Cerebellar nuclear complex (tissue), 1 donor: Measurements from ENCODE around the gene AMFR.
"Not testable (repeated sequence)": the region's sequence is repeated elsewhere in the genome, so short reads cannot be mapped to it uniquely, and the experiment has no call there.

Source experiments
- DNase-seq, 2 experiments: peaks; one replicate each; lab custom pipeline; 2025; lab: John Stamatoyannopoulos, UW

Gene AMFR

GRCh38 chr16:56388209-56388608, 37.1 kb downstream of the AMFR start:
- no peak for DNase-seq

GRCh38 chr16:56387396-56387795, 37.9 kb downstream of the AMFR start:
- DNase-seq: no peak

GRCh38 chr16:56384074-56384721, 41.1 kb downstream of the AMFR start:
- DNase-seq: no peak

- no peak for DNase-seq
Measured at GRCh38 chr16:56382901-56383355, 42.4 kb downstream of the AMFR start.

GRCh38 chr16:56382459-56382858, 42.9 kb downstream of the AMFR start:
- DNase-seq: no peak

GRCh38 chr16:56380778-56381485, 44.4 kb downstream of the AMFR start:
- not testable (repeated sequence) for DNase-seq

- not testable (repeated sequence) for DNase-seq
Measured at GRCh38 chr16:56379044-56379443, 46.3 kb downstream of the AMFR start.

GRCh38 chr16:56375792-56376191, 49.6 kb downstream of the AMFR start:
- not testable (repeated sequence) for DNase-seq

GRCh38 chr16:56373003-56373402, 52.3 kb downstream of the AMFR start:
- DNase-seq: no peak

- DNase-seq: no peak
Measured at GRCh38 chr16:56372013-56372634, 53.2 kb downstream of the AMFR start.

GRCh38 chr16:56371660-56371937, 53.7 kb downstream of the AMFR start:
- DNase-seq: no peak

- no peak for DNase-seq
Measured at GRCh38 chr16:56370875-56371659, 54.3 kb downstream of the AMFR start.

- DNase-seq: no peak
Measured at GRCh38 chr16:56370185-56370874, 55.0 kb downstream of the AMFR start.

- no peak for DNase-seq
Measured at GRCh38 chr16:56369202-56369601, 56.1 kb downstream of the AMFR start.

GRCh38 chr16:56368545-56368944, 56.8 kb downstream of the AMFR start:
- no peak for DNase-seq

- no peak for DNase-seq
Measured at GRCh38 chr16:56367764-56368163, 57.6 kb downstream of the AMFR start.

- no peak for DNase-seq
Measured at GRCh38 chr16:56366945-56367344, 58.4 kb downstream of the AMFR start.

- no peak for DNase-seq
Measured at GRCh38 chr16:56365552-56365951, 59.8 kb downstream of the AMFR start.

GRCh38 chr16:56364865-56365264, 60.5 kb downstream of the AMFR start:
- DNase-seq: no peak

- no peak for DNase-seq
Measured at GRCh38 chr16:56363781-56364565, 61.4 kb downstream of the AMFR start.

GRCh38 chr16:56363181-56363716, 62.1 kb downstream of the AMFR start:
- no peak for DNase-seq
